ENCODE data around the gene CHMP6.

CHMP6 gene

GRCh38 chr17:80995131-80995530, 3.5 kb downstream of the CHMP6 start:
- DNase-seq = no peak

- DNase-seq = no peak
Observed at GRCh38 chr17:80996422-80997305, 5.0 kb downstream of the CHMP6 start.

- DNase-seq = no peak
Observed at GRCh38 chr17:80997424-80998117, 5.9 kb downstream of the CHMP6 start.

- no peak for DNase-seq
Observed at GRCh38 chr17:80998118-80998747, 6.6 kb downstream of the CHMP6 start.

- no peak for DNase-seq
Observed at GRCh38 chr17:80998748-80999535, 7.3 kb downstream of the CHMP6 start.

GRCh38 chr17:80999536-81000333, 8.1 kb downstream of the CHMP6 start:
- no peak for DNase-seq

- no peak for DNase-seq
Observed at GRCh38 chr17:81000334-81000630, 8.6 kb downstream of the CHMP6 start.

GRCh38 chr17:81000631-81001357, 9.2 kb downstream of the CHMP6 start:
- no peak for DNase-seq

- DNase-seq = no peak
Observed at GRCh38 chr17:81002013-81002384, 10.4 kb downstream of the CHMP6 start.

GRCh38 chr17:81002409-81003361, 11.0 kb downstream of the CHMP6 start:
- peak; percentile 47 for DNase-seq

- no peak for DNase-seq
Observed at GRCh38 chr17:81003711-81004475, 12.3 kb downstream of the CHMP6 start.

- DNase-seq = no peak
Observed at GRCh38 chr17:81006891-81007290, 15.2 kb downstream of the CHMP6 start.

GRCh38 chr17:81008140-81008539, 16.5 kb downstream of the CHMP6 start:
- DNase-seq = no peak

- DNase-seq = no peak
Observed at GRCh38 chr17:81009136-81009535, 17.5 kb downstream of the CHMP6 start.

GRCh38 chr17:81010935-81011334, 19.3 kb downstream of the CHMP6 start:
- DNase-seq = no peak

GRCh38 chr17:81011951-81012350, 20.3 kb downstream of the CHMP6 start:
- DNase-seq = peak; percentile 55

GRCh38 chr17:81012574-81013447, 21.2 kb downstream of the CHMP6 start:
- no peak for DNase-seq

- DNase-seq = no peak
Observed at GRCh38 chr17:81013642-81014041, 22.0 kb downstream of the CHMP6 start.

All from fibroblast of skin of back (primary cell).